Measurements from ENCODE around the gene EID3. TPM values are rescaled to one million over a fixed set of nuclear protein-coding genes. Genes with fewer than 3 reads are reported as not detected.

Gene EID3
- total RNA-seq, 4 donors from 2014 or later = 17.2 to 52.0 (median 23.4) TPM

DNA sequence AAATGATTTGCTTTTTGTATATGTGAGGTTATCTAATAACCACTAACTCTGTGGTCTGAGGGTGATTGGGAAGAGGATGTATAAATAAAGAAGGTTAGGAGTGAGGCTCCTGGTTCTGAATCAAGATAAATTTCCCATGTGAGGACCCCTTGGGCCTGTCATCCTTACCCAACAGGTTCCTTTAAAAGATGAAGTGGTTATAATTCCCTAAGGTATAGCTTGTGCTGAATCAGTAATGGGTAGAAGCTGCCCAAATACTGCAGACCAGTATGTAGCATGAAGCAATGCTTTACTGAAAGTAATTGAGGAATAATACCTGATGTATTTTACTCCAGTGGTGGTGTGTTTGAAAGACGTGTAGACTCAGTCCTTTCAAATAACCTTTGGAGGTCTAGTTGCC lies 8.7 kb downstream of the EID3 start:
- Histone ChIP-seq H3K9me3 (no peaks in the 10 kb centered on the region), H3K4me1 (no peaks in the 10 kb centered on the region), H3K36me3 (peaks cover 0 to 64% (median 0%) of the 10 kb centered on the region in 3 donors), H3K4me3 (no peak overlapping the region), H3K27me3 (no peaks in the 10 kb centered on the region), H3K27ac (no peak overlapping the region)
- TF ChIP-seq, protein P1, sequence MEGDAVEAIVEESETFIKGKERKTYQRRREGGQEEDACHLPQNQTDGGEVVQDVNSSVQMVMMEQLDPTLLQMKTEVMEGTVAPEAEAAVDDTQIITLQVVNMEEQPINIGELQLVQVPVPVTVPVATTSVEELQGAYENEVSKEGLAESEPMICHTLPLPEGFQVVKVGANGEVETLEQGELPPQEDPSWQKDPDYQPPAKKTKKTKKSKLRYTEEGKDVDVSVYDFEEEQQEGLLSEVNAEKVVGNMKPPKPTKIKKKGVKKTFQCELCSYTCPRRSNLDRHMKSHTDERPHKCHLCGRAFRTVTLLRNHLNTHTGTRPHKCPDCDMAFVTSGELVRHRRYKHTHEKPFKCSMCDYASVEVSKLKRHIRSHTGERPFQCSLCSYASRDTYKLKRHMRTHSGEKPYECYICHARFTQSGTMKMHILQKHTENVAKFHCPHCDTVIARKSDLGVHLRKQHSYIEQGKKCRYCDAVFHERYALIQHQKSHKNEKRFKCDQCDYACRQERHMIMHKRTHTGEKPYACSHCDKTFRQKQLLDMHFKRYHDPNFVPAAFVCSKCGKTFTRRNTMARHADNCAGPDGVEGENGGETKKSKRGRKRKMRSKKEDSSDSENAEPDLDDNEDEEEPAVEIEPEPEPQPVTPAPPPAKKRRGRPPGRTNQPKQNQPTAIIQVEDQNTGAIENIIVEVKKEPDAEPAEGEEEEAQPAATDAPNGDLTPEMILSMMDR (IDR thresholded peaks at IDR 0.05) = no peak
- TF ChIP-seq POLR2A (IDR thresholded peaks at IDR 0.05) = no peak
- no peak for DNase-seq

DNA sequence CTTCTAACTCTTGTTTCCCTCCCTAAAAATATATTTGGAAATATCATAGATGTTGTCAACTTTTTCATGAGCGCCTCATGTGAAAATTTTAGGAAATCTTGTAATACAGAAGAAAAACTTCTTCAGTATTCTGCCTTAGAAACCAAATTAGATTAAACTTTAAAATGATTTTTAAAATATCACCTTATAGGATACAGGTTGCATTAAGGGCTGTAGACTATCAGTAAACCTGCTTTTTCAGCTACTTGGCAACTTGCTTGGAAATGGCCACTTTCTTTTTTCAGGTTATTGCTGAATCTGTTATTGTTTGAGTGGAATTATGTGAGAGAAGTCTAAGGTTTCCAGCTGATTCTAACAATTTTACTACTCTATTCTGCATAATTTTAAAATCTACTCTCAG lies 9.1 kb downstream of the EID3 start:
- Histone ChIP-seq H3K27ac (no peak overlapping the region), H3K4me1 (no peaks in the 10 kb centered on the region), H3K36me3 (peaks cover 0 to 69% (median 0%) of the 10 kb centered on the region in 3 donors), H3K27me3 (no peaks in the 10 kb centered on the region), H3K9me3 (no peaks in the 10 kb centered on the region), H3K4me3 (no peak overlapping the region)
- no peak for TF ChIP-seq POLR2A (IDR thresholded peaks at IDR 0.05)
- TF ChIP-seq, protein P1 (IDR thresholded peaks at IDR 0.05) = no peak
- no peak for DNase-seq

DNA sequence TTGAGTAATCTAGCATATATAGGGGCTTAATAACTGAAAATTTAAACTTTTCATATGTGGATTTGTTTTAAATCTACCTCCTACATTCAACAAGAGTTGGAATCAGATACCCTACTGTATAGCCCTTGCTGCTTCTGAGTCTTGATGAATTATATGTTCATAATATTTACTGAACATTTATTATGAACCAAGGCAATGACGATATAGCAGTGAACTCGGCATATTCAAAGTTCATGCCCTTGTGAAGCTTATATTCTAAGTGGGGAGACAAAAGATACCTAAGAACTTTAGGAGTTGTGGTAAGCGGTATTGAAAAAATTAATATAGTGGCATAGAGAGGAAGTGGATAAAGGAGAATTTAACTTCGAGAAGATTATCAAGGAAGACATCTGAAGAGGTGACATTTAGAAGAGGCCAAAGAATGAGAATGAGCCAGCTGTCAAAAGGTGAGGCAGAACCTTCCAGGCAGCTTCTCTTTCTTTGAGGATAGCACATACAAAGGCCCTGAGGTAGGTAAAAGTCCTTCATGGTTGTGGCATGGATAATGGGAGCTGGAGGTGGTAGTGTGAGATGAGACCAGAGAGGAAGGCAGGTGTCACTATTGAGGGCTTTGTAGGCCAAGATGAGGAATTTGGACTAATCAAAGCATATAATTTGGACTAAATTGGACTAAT lies 10.2 kb downstream of the EID3 start:
- no peaks in the 10 kb centered on the region for H3K27me3 ChIP-seq
- no peak overlapping the region for H3K4me3 ChIP-seq
- H3K36me3 ChIP-seq = peaks cover 0 to 79% (median 0%) of the 10 kb centered on the region in 3 donors
- TF ChIP-seq POLR2A (IDR thresholded peaks at IDR 0.05) = no peak
- TF ChIP-seq, protein P1 (IDR thresholded peaks at IDR 0.05) = no peak
- no peak for DNase-seq
- H3K9me3 ChIP-seq = no peaks in the 10 kb centered on the region
- H3K4me1 ChIP-seq = no peaks in the 10 kb centered on the region
- H3K27ac ChIP-seq = no peak overlapping the region

DNA sequence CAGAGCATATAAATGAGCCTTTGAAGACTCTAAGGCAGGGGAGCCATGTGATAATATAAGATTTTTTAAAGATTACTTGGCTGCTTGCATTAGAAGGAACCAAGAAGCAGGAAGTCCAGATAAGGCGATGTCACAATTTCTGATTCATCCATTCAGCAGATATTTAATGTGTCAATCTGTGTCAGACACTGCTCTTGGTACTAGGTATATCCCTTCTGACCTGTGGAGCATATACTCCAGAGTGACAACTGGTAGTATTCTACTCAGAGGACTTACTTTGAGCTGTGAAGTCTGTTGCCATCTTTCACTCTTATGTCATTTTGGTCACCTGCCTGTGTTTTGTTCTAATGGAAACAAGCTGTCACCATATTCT lies 10.7 kb downstream of the EID3 start:
- Histone ChIP-seq H3K36me3 (peaks cover 0 to 85% (median 0%) of the 10 kb centered on the region in 3 donors), H3K9me3 (no peaks in the 10 kb centered on the region), H3K27ac (no peak overlapping the region), H3K4me1 (no peaks in the 10 kb centered on the region), H3K4me3 (no peak overlapping the region), H3K27me3 (no peaks in the 10 kb centered on the region)
- no peak for DNase-seq
- TF ChIP-seq POLR2A (IDR thresholded peaks at IDR 0.05) = no peak
- TF ChIP-seq, protein P1 (IDR thresholded peaks at IDR 0.05) = no peak

DNA sequence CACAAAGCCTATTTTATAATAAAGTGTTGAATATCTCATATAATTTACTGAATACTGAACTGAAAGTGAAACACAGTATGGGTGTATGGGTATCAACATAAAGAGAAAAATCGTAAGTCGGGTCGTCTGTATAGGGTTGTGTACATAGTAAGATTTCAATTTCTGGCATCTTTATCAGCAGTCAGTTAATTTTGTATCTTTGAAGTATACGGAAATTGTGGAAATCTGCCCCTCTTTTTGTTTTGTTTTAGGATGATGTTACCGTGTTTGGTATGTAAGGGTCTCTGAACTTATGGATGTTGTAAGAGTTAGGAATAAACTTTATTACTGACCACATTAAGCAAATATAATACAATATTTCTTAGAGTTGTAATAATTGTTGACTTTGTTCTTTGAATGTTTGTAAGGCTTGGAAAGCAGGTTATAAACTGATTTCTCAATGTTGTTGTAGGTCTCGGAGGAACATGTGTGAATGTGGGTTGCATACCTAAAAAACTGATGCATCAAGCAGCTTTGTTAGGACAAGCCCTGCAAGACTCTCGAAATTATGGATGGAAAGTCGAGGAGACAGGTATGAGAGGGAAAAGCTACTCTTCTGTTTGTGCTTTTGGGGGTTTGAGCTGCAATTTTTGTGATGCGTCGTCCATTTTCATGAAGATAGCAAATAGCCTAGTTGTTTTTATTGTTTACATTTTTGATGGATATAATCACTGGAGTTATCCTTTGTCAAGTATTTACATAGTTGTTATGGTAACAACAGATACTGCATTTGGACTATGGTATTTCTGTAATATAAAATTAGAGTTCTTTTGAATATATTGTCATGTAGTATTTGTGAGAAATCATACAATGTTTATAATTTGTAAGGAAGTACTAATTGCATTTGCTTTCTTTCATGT lies 12.0 kb downstream of the EID3 start:
- Histone ChIP-seq H3K36me3 (peaks cover 0 to 98% (median 0%) of the 10 kb centered on the region in 3 donors), H3K4me3 (no peak overlapping the region), H3K4me1 (no peaks in the 10 kb centered on the region), H3K27me3 (no peaks in the 10 kb centered on the region), H3K9me3 (no peaks in the 10 kb centered on the region), H3K27ac (no peak overlapping the region)
- TF ChIP-seq, protein P1 (IDR thresholded peaks at IDR 0.05) = no peak
- no peak for TF ChIP-seq POLR2A (IDR thresholded peaks at IDR 0.05)
- no peak for DNase-seq

Data from Peyer's patch (tissue), 4 donors.